LoVo (cell line): ENCODE measurements around the gene CTSW.

Experiments used
- DNase-seq: peaks from one replicate; pipeline ENCODE4 v3.0.0-alpha.2; 2016; ENCODE audit warnings: low spot score

CTSW gene

DNA sequence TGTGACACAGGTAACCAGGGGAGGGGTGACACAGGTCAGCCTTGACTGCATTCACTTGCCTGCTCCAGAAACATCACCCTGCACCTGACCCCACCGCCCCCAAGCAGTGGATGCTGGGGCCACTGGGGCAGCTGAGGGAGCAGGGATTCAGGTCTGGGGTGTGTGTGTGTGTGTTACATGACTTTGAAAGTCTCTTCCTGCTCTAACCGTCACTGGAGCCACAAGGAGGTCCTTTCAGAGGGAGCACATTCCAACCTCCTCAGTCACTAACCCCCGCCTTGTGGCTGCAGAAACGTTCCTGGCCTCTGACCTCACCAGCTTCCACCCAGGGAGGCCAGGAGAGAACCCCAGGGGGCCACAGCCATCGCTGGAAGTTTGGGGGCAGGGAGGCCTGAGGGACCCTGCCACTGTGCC, 23.4 kb downstream of the CTSW start:
- DNase-seq, result peak; percentile 88

DNA sequence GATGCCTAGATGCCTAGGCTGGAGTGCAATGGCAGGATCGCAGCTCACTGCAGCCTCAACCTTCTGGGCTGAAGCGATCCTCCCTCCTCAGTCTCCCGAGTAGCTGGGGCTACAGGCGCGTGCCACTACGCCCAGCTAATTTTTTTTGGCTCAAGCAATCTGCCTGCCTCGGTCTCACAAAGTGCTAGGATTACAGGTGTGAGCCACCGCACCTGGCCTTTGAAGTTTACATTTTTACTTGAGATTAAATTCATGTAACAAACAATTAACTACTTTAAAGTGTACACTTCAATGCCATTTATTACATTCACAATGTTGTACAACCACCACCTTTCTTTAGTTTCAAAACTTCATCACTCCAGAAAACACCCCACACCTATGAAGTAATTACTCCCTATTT, 24.1 kb downstream of the CTSW start:
- DNase-seq, result no peak

- DNase-seq, result no peak
Measured at GRCh38 chr11:65906602-65907001, 27.0 kb downstream of the CTSW start.

GRCh38 chr11:65907878-65908277, 28.2 kb downstream of the CTSW start:
- no peak for DNase-seq

DNA sequence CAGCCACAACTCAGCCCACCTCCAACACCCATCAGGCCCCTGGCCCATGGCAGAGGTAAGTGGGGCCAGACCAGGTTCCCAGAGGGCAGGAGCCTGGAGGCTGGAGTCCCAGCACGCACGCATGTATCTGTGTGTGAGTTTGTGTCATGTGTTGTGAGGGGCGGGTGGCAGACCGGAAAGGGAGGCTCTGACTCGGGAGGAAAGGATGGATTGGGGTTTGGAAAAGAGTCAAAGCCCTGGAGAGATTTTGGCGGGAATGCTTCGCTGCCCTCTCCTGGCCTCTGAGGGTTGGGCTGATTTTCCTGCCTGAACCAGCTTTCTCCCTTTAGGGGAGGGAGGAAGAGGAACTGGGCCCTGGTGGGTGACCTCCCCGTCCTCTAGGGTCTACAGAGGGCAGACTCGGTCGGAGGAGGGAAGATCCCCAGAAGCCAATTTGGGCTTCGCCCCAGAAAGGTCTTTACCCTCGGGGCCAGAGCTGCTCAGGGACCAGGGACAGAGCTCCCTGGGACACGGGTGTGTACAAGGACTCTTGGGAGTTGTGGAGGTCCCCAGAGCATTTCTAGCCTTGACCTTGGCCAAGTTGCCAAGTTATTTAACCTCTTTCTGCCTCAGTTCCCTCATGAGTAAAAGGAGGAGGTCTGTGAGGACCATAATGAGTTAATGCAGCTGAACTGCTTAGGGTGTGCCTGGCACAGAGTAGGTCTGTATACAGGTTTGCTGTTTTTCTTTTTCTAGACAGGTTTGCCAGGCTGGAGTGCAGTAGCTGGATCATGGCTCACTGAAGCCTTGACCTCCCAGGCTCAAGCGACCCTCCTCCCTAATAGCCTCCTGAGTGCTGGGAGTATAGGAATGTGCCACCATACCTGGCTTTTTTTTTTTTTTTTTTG, 32.3 kb downstream of the CTSW start:
- DNase-seq, result peak; percentile 81

DNA sequence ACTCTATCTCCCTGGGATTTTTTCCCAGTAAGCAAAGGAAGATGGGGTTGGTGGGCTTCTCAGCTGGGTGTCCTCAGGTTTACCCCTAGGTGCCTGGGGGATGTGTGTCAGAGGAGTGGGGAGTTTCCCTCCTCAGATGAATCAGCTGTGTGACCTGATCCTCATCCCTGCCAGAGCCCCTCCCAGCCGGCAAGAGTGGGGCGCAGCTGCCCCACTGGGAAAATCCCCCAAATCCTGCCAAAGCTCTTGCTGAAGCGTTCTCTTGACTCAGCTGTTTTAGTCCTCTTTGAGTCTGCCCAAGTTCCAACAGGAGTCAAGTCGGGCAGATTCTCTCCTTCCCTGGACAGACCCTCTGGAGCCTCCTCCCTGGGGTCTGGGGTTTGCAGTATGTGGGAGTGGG, 33.2 kb downstream of the CTSW start:
- DNase-seq, result no peak

GRCh38 chr11:65915101-65915820, 35.6 kb downstream of the CTSW start:
- no peak for DNase-seq

DNA sequence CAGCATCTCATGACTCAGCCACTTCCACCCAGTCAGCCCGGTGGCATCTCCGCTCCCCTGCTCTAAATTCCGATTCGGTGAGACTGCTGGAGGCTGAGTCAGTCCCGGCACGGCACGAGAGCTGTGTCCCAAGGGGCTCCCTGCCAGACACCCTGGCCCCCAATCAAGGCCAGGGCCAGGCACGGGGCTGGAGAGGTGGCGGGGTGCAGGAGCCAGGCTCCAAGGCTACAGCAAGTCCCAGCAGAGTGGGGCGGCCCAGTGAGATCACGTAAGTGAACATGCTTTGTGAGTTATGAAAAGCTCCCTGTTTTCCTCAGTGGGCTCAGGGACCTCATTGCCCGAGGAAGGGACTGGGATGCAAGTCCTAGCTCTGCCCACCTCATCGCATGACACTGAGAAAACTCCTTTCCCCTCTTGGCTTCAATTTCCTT, 36.2 kb downstream of the CTSW start:
- DNase-seq, result peak; percentile 94

- DNase-seq, result no peak
Measured at GRCh38 chr11:65916391-65916790, 36.8 kb downstream of the CTSW start.

DNA sequence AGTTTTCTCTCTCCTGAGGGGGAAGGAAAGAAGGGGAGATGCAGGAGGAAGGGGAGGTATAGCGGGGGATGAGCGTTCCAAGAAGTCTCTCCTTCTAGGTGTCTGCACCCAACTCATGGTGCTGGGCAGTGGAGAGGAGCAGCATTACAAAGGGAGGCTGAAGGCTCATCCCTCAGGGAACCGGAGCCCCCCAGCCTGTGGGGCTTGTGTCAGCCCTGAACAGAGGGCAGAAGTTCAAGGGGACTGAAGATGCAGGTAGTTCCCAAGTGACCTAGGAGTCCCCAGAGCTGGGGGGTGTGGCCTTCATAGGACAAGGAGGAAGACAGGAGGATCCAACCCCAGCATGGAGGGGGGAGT, 37.4 kb downstream of the CTSW start:
- no peak for DNase-seq

- no peak for DNase-seq
Measured at GRCh38 chr11:65917434-65918210, 38.0 kb downstream of the CTSW start.

- DNase-seq, result no peak
Measured at GRCh38 chr11:65918211-65919140, 38.8 kb downstream of the CTSW start, which contains the start of gene C11orf68. Gene C11orf68 (minus strand): TSS chr11:65919062. CDS start chr11:65919031, 31 bp downstream.

DNA sequence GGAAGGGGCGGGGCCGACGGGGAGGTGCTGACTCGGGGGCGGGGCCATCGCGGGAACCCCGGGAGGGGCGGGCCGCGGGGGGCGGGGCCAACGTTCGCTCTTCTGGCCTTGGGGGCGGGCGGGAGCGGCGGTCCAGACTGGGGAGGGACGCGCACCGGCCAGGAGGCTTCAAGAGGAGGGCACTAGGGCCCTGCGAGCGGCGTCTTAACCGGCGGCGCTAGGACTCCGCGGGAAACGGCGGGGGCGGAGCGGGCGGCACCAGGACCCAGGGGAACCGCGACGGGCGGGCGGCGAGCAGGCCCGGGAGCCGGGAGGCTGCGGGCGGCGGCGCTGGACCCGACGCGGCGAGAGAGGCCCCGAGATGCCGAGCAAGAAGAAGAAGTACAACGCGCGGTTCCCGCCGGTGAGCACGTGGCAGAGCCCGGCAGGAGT, 39.5 kb downstream of the CTSW start, which contains the start of gene DRAP1:
TSS of gene DRAP1 (plus strand) at position 286 of the 432 bp plus-strand sequence. CDS start at position 362, 76 bp downstream.
- peak; percentile 98 for DNase-seq

- no peak for DNase-seq
Measured at GRCh38 chr11:65919573-65920371, 40.1 kb downstream of the CTSW start.

- DNase-seq, result no peak
Measured at GRCh38 chr11:65920372-65920802, 40.8 kb downstream of the CTSW start.

DNA sequence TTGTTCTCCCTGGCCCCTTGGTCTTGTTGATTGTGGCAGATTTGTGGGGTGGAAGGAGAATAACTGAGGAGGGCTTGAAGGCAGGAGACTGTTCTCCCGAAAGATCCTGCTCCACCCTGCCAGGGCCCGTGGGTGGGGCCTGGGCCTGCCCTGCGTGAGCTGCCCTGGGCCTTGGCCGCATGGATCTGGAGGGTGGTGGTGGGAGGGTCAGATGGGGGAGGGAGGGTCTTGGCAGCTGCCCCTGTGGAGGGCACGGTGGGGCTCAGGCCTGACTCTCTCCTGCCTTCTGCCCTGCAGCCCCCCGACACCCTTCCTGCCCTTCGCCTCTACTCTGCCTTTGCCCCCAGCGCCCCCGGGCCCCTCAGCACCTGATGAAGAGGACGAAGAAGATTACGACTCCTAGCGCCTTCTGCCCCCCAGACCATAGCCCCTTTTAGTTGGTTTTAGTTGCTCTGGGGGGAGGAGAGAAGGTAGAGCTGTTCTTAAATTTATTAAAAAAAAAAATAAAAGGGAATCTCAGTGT, 41.5 kb downstream of the CTSW start:
- no peak for DNase-seq

DNA sequence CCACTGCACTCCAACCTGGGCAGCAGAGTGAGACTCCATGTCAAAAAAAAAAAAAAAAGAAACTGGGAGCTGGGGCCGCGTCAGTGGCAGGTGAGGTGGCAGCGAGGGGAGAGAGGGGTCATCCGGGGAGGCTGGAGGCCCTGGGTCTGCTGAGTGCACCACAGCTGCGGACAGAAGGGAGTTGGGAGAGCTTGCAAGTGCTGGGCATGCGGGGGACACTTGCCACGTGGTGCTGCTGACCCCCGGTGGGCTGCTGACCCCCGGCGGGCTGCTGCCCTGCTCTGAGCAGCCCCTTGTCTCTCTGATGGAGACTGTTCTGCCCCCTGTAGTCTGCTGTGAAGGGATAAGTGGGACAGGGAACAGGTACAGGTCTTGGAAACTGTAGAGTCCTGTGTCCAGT, 42.2 kb downstream of the CTSW start:
- no peak for DNase-seq

DNA sequence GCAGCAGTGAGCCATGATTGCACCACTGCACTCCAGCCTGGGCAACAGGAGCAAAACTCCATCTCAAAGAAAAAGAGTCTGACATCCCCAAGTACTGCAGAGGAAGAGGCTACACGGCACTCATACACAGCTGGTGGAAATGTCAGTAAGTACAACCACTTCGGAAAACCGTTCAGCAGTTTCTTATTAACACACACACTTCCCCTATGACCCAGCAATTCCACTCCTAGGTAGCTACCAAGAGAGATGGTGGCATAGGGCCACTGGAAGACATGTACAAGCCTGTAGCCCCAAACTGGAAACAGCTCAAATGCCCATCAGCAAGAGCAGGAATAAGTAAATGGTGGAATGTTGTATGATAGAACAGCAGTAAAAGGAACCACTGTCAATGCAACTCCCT, 42.9 kb downstream of the CTSW start:
- DNase-seq, result no peak

GRCh38 chr11:65925397-65925796, 45.8 kb downstream of the CTSW start:
- DNase-seq, result no peak

DNA sequence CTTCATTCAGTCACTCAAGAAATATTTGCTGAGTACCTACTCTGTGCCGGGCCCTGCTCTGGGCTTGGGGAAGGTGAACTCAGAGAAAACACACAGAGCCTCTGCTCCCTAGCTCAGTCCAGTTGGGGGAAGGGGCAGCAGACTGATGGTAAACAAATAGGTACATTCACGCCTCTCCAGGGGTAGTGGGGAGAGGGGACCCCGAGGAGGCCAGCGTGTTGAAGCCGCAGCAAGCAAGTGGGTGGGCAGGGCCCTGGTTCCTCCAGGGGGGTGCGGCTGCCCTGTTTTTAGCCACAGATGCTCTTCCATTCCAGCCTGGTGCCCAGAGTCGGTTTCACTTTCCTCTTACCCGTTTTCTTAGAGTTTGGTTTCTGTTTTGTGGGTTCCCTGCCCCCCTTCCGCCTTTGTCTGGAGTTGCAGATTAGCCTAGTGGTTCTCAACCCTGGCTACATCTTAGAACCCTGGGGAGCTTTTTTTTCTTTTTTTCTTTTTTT, 48.3 kb downstream of the CTSW start:
- no peak for DNase-seq
